Stimulated activated naive CD8-positive, alpha-beta T cell treated with anti-CD3 and anti-CD28 coated beads, Interleukin-15, amount 100 ng/mL, for 72 hours (primary cell): ENCODE data around the gene DESI1.
"Not testable (repeated sequence)": the region's sequence is repeated elsewhere in the genome, so short reads cannot be mapped to it uniquely, and the experiment has no call there.

Source experiments
- ATAC-seq: fragments of 150-1000 bp; cut with Tn5 transposase; 2 replicates; pipeline ENCODE4 v1.10.0; 2021; ENCODE audit warnings: mild to moderate bottlenecking, moderate library complexity
- DNase-seq, 2 donors: peaks; one replicate each; pipeline ENCODE4 v3.0.0; 2021 to 2022
- H3K27ac Mint-ChIP-seq, 2 donors: one replicate each; pipeline ENCODE4 v1.8.0; 2022; ENCODE audit warnings: mild to moderate bottlenecking in 2 of 2, mixed read lengths in 2 of 2, moderate library complexity in 2 of 2
- H3K27me3 Mint-ChIP-seq: one replicate; pipeline ENCODE4 v1.8.0; 2022; ENCODE audit warnings: mixed read lengths
- H3K4me1 Mint-ChIP-seq: one replicate; pipeline ENCODE4 v1.8.0; 2022; ENCODE audit warnings: mild to moderate bottlenecking, mixed read lengths
- H3K4me3 Mint-ChIP-seq, 2 donors: one replicate each; pipeline ENCODE4 v1.8.0; 2022; ENCODE audit warnings: mild to moderate bottlenecking in 2 of 2, mixed read lengths in 2 of 2, moderate library complexity in 1 of 2
- H3K9me3 Mint-ChIP-seq, 2 donors: one replicate each; pipeline ENCODE4 v1.8.0; 2022; ENCODE audit warnings: mixed read lengths in 2 of 2

DESI1 gene

GRCh38 chr22:41620589-41621098 is at the start of gene DESI1:
Gene DESI1 (minus strand): TSS chr22:41621043. CDS start chr22:41620839, 204 bp downstream.
- ATAC-seq (peak; percentile 88), DNase-seq (no peak)
- Mint-ChIP-seq H3K4me3 (peak within 1 kb of the TSS; percentile 92 to 95), H3K27ac (peak within 1 kb of the TSS; percentile 98 to 99), H3K27me3 (no peaks in the 10 kb centered on the region), H3K9me3 (no peaks in the 10 kb centered on the region), H3K4me1 (peaks cover 55% of the 10 kb centered on the region)

- DNase-seq: no peak
- no peaks in the 10 kb centered on the region for H3K27me3 Mint-ChIP-seq
- H3K27ac Mint-ChIP-seq: peak overlapping the region in 1 of 2 donors; percentile 88
- no peak overlapping the region for H3K4me3 Mint-ChIP-seq
- no peaks in the 10 kb centered on the region for H3K9me3 Mint-ChIP-seq
- peaks cover 24% of the 10 kb centered on the region for H3K4me1 Mint-ChIP-seq
- no peak for ATAC-seq
Observed at GRCh38 chr22:41668971-41669911, 48.4 kb upstream of the DESI1 start.

GRCh38 chr22:41664951-41665350 is 44.1 kb upstream of the DESI1 start:
- DNase-seq (no peak), ATAC-seq (no peak)
- Mint-ChIP-seq H3K27me3 (no peaks in the 10 kb centered on the region), H3K4me3 (no peak overlapping the region), H3K27ac (peak overlapping the region; percentile 46 to 90), H3K9me3 (no peaks in the 10 kb centered on the region), H3K4me1 (peaks cover 20% of the 10 kb centered on the region)

GRCh38 chr22:41664490-41664889 is 43.6 kb upstream of the DESI1 start:
- H3K27ac Mint-ChIP-seq: peak overlapping the region in 1 of 2 donors; percentile 83
- peaks cover 17% of the 10 kb centered on the region for H3K4me1 Mint-ChIP-seq
- H3K4me3 Mint-ChIP-seq: no peak overlapping the region
- ATAC-seq: no peak
- H3K27me3 Mint-ChIP-seq: no peaks in the 10 kb centered on the region
- DNase-seq: no peak
- no peaks in the 10 kb centered on the region for H3K9me3 Mint-ChIP-seq

GRCh38 chr22:41663594-41663993 is 42.8 kb upstream of the DESI1 start:
- DNase-seq, ATAC-seq, H3K27me3 Mint-ChIP-seq, H3K4me3 Mint-ChIP-seq, H3K9me3 Mint-ChIP-seq: not testable (repeated sequence)
- H3K4me1 Mint-ChIP-seq: peaks cover 12% of the 10 kb centered on the region
- peak overlapping the region; percentile 8 to 83 for H3K27ac Mint-ChIP-seq

- DNase-seq: no peak
- H3K4me3 Mint-ChIP-seq: no peak overlapping the region
- peaks cover 4% of the 10 kb centered on the region for H3K4me1 Mint-ChIP-seq
- ATAC-seq: no peak
- no peaks in the 10 kb centered on the region for H3K9me3 Mint-ChIP-seq
- no peaks in the 10 kb centered on the region for H3K27me3 Mint-ChIP-seq
- peak overlapping the region in 1 of 2 donors; percentile 2 for H3K27ac Mint-ChIP-seq
Observed at GRCh38 chr22:41661713-41662112, 40.9 kb upstream of the DESI1 start.

- Mint-ChIP-seq H3K4me1 (no peaks in the 10 kb centered on the region), H3K27me3 (no peaks in the 10 kb centered on the region), H3K4me3 (no peak overlapping the region), H3K27ac (no peak overlapping the region), H3K9me3 (no peaks in the 10 kb centered on the region)
- DNase-seq (no peak), ATAC-seq (no peak)
Observed at GRCh38 chr22:41661088-41661487, 40.2 kb upstream of the DESI1 start.

GRCh38 chr22:41660416-41660815 is 39.6 kb upstream of the DESI1 start:
- no peak for ATAC-seq
- Mint-ChIP-seq H3K4me1 (no peaks in the 10 kb centered on the region), H3K9me3 (no peaks in the 10 kb centered on the region), H3K27ac (peak overlapping the region in 1 of 2 donors; percentile 3), H3K4me3 (no peak overlapping the region), H3K27me3 (no peaks in the 10 kb centered on the region)
- no peak for DNase-seq

- DNase-seq (no peak), ATAC-seq (no peak)
- H3K4me3 Mint-ChIP-seq: no peak overlapping the region
- H3K4me1 Mint-ChIP-seq: no peaks in the 10 kb centered on the region
- H3K27ac Mint-ChIP-seq: no peak overlapping the region
- H3K9me3 Mint-ChIP-seq: no peaks in the 10 kb centered on the region
- H3K27me3 Mint-ChIP-seq: no peaks in the 10 kb centered on the region
Observed at GRCh38 chr22:41659941-41660340, 39.1 kb upstream of the DESI1 start.

GRCh38 chr22:41658869-41659268 is 38.0 kb upstream of the DESI1 start:
- DNase-seq: no peak
- Mint-ChIP-seq H3K9me3 (no peaks in the 10 kb centered on the region), H3K4me1 (no peaks in the 10 kb centered on the region), H3K4me3 (no peak overlapping the region), H3K27me3 (no peaks in the 10 kb centered on the region), H3K27ac (no peak overlapping the region)
- ATAC-seq: no peak

- Mint-ChIP-seq H3K27me3 (no peaks in the 10 kb centered on the region), H3K4me1 (no peaks in the 10 kb centered on the region), H3K27ac (peak overlapping the region in 1 of 2 donors; percentile 22), H3K4me3 (no peak overlapping the region), H3K9me3 (no peaks in the 10 kb centered on the region)
- ATAC-seq (no peak), DNase-seq (no peak)
Observed at GRCh38 chr22:41657709-41658108, 36.9 kb upstream of the DESI1 start.

- no peak for DNase-seq
- Mint-ChIP-seq H3K4me3 (no peak overlapping the region), H3K9me3 (no peaks in the 10 kb centered on the region), H3K4me1 (no peaks in the 10 kb centered on the region), H3K27ac (no peak overlapping the region), H3K27me3 (no peaks in the 10 kb centered on the region)
- no peak for ATAC-seq
Observed at GRCh38 chr22:41656556-41656955, 35.7 kb upstream of the DESI1 start.

GRCh38 chr22:41654322-41654721 is 33.5 kb upstream of the DESI1 start:
- DNase-seq (no peak), ATAC-seq (no peak)
- Mint-ChIP-seq H3K27ac (peak overlapping the region; percentile 7 to 12), H3K9me3 (no peaks in the 10 kb centered on the region), H3K27me3 (no peaks in the 10 kb centered on the region), H3K4me3 (no peak overlapping the region), H3K4me1 (no peaks in the 10 kb centered on the region)

GRCh38 chr22:41650821-41651220 is 30.0 kb upstream of the DESI1 start:
- H3K4me3 Mint-ChIP-seq: no peak overlapping the region

GRCh38 chr22:41650229-41650628 is 29.4 kb upstream of the DESI1 start:
- Mint-ChIP-seq H3K4me3 (no peak overlapping the region), H3K4me1 (peaks cover 14% of the 10 kb centered on the region), H3K27me3 (no peaks in the 10 kb centered on the region), H3K9me3 (no peaks in the 10 kb centered on the region), H3K27ac (no peak overlapping the region)
- DNase-seq: no peak
- ATAC-seq: no peak

More at GRCh38 chr22:41650821-41651220, 30.0 kb upstream of the DESI1 start:
- no peak for DNase-seq
- H3K4me1 Mint-ChIP-seq: peaks cover 14% of the 10 kb centered on the region
- peak overlapping the region in 1 of 2 donors; percentile 63 for H3K27ac Mint-ChIP-seq
- ATAC-seq: no peak
- H3K27me3 Mint-ChIP-seq: no peaks in the 10 kb centered on the region
- H3K9me3 Mint-ChIP-seq: no peaks in the 10 kb centered on the region

GRCh38 chr22:41648432-41648831 is 27.6 kb upstream of the DESI1 start:
- Mint-ChIP-seq H3K4me3 (no peak overlapping the region), H3K27me3 (no peaks in the 10 kb centered on the region), H3K4me1 (peaks cover 14% of the 10 kb centered on the region), H3K9me3 (no peaks in the 10 kb centered on the region), H3K27ac (peak overlapping the region in 1 of 2 donors; percentile 8)
- no peak for DNase-seq
- no peak for ATAC-seq
